T47D (cell line): ENCODE results near the gene GALNT17.
"Not testable (repeated sequence)": the region's sequence is repeated elsewhere in the genome, so short reads cannot be mapped to it uniquely, and the experiment has no call there.

Experiments
- DNase-seq, 2 experiments: peaks; one replicate each; pipeline versions ENCODE4 v3.0.0 to v3.0.0-alpha.2; 2011 to 2012; ENCODE audit warnings: low read depth in 1 of 2, low spot score in 1 of 2
- JUND ChIP-seq: IDR thresholded peaks from 2 replicates; pipeline ENCODE4 v1.6.1; 2012; ENCODE audit warnings: low read depth
- in situ Hi-C: cut with HindIII; loops from 2 replicates; pipeline ENCODE4 v1.10.0; 2016; ENCODE audit warnings: low sequenced_read_pairs, low pct_unique_long_range_greater_than_20kb

Gene GALNT17

GRCh38 chr7:71254751-71255150 is 122.8 kb downstream of the GALNT17 start:
- TF ChIP-seq JUND = no peak
- no peak for DNase-seq
- in situ Hi-C loops = no loop called here

- in situ Hi-C loops = no loop called here
Observed at GRCh38 chr7:71255537-71256178, 123.7 kb downstream of the GALNT17 start.

GRCh38 chr7:71261066-71261465 is 129.1 kb downstream of the GALNT17 start:
- in situ Hi-C loops = no loop called here
- no peak for DNase-seq
- TF ChIP-seq JUND = no peak

More at GRCh38 chr7:71255537-71256178, 123.7 kb downstream of the GALNT17 start:
- no peak for TF ChIP-seq JUND
- DNase-seq = no peak

GRCh38 chr7:71262834-71263233 is 130.9 kb downstream of the GALNT17 start:
- DNase-seq, in situ Hi-C loops: not testable (repeated sequence)

- DNase-seq = no peak
- in situ Hi-C loops = no loop called here
- TF ChIP-seq JUND = no peak
Observed at GRCh38 chr7:71264005-71264404, 132.1 kb downstream of the GALNT17 start.

GRCh38 chr7:71266912-71267311 is 135.0 kb downstream of the GALNT17 start:
- no peak for TF ChIP-seq JUND
- in situ Hi-C loops = no loop called here

GRCh38 chr7:71267734-71268469 is 136.0 kb downstream of the GALNT17 start:
- TF ChIP-seq JUND = no peak
- in situ Hi-C loops = no loop called here

More at GRCh38 chr7:71266912-71267311, 135.0 kb downstream of the GALNT17 start:
- no peak for DNase-seq

GRCh38 chr7:71270558-71270957 is 138.6 kb downstream of the GALNT17 start:
- no peak for TF ChIP-seq JUND
- in situ Hi-C loops = no loop called here

More at GRCh38 chr7:71267734-71268469, 136.0 kb downstream of the GALNT17 start:
- no peak for DNase-seq

GRCh38 chr7:71271203-71271602 is 139.3 kb downstream of the GALNT17 start:
- DNase-seq = no peak
- no peak for TF ChIP-seq JUND
- in situ Hi-C loops = no loop called here

More at GRCh38 chr7:71270558-71270957, 138.6 kb downstream of the GALNT17 start:
- DNase-seq = no peak

- DNase-seq = no peak
- in situ Hi-C loops = no loop called here
- TF ChIP-seq JUND = no peak
Observed at GRCh38 chr7:71272509-71273490, 140.9 kb downstream of the GALNT17 start.

GRCh38 chr7:71278257-71278656 is 146.3 kb downstream of the GALNT17 start:
- in situ Hi-C loops = no loop called here
- DNase-seq = no peak
- TF ChIP-seq JUND = no peak

GRCh38 chr7:71281261-71281660 is 149.3 kb downstream of the GALNT17 start:
- in situ Hi-C loops = no loop called here
- DNase-seq = no peak
- TF ChIP-seq JUND = no peak
